HT1080 (cell line): Measurements from ENCODE around the gene HYDIN. TPM values are rescaled to one million over a fixed set of nuclear protein-coding genes. Genes with fewer than 3 reads are reported as not detected.
"Not testable (repeated sequence)": the region's sequence is repeated elsewhere in the genome, so short reads cannot be mapped to it uniquely, and the experiment has no call there.

Source experiments
- DNase-seq: peaks from one replicate; pipeline ENCODE4 v3.0.0-alpha.2; 2015; ENCODE audit warnings: low read depth
- total RNA-seq: library from RNA; depleted of rRNA; stranded (reverse); fragments of >200 nt; shearing (Covaris generic); gene quantifications from 2 replicates; pipeline ENCODE4 v1.2.3, GENCODE V29; 2014

Gene HYDIN
- total RNA-seq, 1 experiment from 2014 or later: 0.03 TPM

- DNase-seq: not testable (repeated sequence)
Observed at GRCh38 chr16:71143246-71143645, 87.3 kb downstream of the HYDIN start.

DNA sequence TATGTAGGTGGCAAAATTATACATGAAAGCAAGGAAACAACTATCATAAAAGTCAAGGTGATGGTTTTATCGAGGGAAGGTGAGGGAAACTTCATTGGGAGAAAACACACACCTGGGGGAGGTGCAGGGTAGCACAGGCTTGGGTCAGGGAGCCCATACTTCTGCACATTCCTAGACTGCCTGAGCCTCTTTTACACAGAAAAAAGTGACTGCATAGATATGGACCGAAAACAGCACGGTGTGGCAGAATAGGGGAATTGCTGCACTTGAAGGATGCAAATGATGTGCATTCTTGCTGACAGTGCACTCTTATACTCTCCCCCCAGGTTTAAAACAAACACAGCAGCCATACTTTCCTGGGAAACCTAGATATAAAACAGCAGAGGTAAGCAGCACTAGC lies 120.0 kb downstream of the HYDIN start:
- DNase-seq: not testable (repeated sequence)

DNA sequence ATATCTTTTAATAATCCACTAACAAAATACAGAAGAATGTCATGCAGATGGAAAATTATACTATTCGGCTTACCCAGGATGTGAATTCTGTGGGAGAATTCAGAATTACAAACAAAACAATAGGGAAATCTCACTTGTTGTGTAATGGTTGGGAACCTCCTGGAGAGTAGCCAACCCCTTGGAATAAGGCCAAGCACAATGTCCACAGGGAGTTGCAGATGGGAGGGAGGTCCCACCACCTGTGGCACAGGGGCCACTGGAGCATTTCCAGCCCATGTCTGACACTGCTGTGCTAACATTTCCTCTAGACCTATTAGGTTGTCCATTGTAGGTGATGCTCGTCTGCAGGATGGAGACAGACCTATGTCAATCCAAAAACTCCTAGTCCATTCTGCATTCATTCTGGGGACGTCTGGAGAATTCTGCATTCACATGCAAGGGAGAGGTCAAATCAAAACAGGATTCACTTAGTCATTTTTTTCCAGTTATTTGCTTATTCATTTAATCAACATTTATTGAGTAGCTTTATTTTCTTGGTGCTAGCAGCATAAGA lies 120.8 kb downstream of the HYDIN start:
- not testable (repeated sequence) for DNase-seq

DNA sequence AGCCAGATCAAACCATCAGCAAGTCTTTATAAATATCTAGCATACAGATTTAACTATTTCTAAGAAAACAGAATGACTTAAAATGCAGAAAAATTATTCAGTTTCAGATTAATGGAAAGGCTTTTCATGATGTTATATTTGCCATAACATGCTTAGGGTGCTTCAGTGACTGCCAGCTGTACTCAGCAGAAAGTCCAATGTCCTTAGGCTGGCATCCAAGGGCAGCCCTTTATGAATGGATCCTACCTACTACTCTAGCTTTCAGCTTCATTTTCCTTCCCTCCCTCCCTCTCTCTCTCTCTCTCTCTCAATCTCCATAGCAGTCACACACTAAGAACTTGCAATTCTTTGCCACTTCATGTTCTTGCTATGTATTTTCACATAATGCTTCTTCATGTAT lies 124.6 kb downstream of the HYDIN start:
- DNase-seq: not testable (repeated sequence)

- DNase-seq: not testable (repeated sequence)
Observed at GRCh38 chr16:71083573-71083972, 146.9 kb downstream of the HYDIN start.

GRCh38 chr16:71080777-71081176 lies 149.7 kb downstream of the HYDIN start:
- DNase-seq: not testable (repeated sequence)

- DNase-seq: not testable (repeated sequence)
Observed at GRCh38 chr16:71080262-71080661, 150.3 kb downstream of the HYDIN start.

- not testable (repeated sequence) for DNase-seq
Observed at GRCh38 chr16:71070651-71071050, 159.9 kb downstream of the HYDIN start.

- DNase-seq: not testable (repeated sequence)
Observed at GRCh38 chr16:71069842-71070241, 160.7 kb downstream of the HYDIN start.

DNA sequence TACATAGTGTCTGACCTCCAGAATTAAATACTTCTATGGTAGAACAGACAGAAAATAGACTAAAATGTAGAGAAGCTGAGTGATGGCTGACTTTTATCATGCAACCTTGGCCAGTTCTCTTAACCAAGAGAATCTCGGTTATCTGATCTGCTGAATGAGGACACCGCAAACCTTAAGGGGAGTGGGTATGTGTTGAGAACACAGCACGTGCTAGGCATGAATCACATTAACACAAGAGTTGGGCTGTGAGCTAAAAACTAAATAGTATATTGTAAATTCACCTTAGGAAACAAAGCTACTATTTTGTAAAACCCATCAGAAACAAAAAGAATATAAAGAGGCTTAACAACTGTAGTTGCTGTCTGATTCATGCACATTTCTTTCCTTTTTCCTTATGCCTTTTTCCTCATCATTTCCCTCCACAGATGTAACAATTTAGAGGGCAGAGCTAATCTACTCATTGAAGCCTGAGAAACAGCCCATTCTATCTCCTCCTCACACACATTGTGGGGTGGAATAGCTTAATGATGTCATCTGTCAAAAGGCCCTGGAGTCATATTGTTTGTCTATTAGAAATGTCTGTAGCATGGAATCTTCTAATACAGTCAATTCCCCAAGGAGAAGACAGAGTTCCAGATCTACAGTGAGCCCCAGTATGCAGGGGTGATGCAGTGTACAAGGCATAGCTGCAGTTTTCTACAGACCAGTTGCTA lies 176.5 kb downstream of the HYDIN start:
- DNase-seq: not testable (repeated sequence)

DNA sequence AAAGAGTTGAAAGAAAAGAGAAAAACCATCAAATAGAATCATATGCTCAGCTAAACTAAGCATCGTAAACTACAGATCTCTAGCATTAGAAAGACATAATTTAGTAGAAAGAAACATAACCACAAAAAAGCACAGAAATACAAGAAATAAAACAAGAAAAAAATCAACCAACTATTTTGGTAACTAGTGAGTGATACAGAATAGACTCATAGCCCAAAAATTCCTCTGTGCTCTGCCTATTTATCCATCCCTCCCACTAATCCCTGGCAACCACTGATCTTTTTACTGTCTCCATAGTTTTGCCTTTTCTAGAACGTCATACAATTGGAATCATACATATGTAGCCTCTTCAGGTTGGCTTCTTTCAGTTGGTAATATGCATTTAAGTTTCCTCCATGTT lies 180.2 kb downstream of the HYDIN start:
- not testable (repeated sequence) for DNase-seq

- DNase-seq: not testable (repeated sequence)
Observed at GRCh38 chr16:71039368-71040111, 191.0 kb downstream of the HYDIN start.

- not testable (repeated sequence) for DNase-seq
Observed at GRCh38 chr16:71038421-71038820, 192.1 kb downstream of the HYDIN start.

GRCh38 chr16:71037987-71038386 lies 192.5 kb downstream of the HYDIN start:
- DNase-seq: not testable (repeated sequence)

- DNase-seq: not testable (repeated sequence)
Observed at GRCh38 chr16:71028032-71028727, 202.3 kb downstream of the HYDIN start.

DNA sequence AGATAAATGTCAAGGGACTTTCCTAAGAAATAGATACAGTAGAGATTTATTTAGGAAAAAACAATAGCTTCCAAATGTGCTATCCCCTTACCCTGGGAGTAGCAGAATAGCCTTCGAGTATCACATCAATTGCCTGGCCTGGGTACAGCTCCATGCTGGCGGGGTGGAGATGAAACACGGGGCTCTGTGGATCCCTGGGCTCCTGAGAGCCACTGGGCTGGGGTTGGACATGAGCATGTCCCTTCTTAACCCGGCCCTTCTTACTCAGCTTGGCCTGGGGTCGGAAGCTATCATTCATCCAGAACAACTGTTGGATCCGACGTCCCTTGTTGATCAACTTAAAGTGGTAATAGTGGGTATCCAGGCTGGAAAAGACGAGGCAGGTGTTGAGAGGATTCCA lies 203.0 kb downstream of the HYDIN start:
- DNase-seq: not testable (repeated sequence)

GRCh38 chr16:71023851-71024439 lies 206.6 kb downstream of the HYDIN start:
- not testable (repeated sequence) for DNase-seq

- DNase-seq: not testable (repeated sequence)
Observed at GRCh38 chr16:71021961-71022537, 208.5 kb downstream of the HYDIN start.

GRCh38 chr16:71019067-71019682 lies 211.3 kb downstream of the HYDIN start:
- peak; percentile 2 for DNase-seq

DNA sequence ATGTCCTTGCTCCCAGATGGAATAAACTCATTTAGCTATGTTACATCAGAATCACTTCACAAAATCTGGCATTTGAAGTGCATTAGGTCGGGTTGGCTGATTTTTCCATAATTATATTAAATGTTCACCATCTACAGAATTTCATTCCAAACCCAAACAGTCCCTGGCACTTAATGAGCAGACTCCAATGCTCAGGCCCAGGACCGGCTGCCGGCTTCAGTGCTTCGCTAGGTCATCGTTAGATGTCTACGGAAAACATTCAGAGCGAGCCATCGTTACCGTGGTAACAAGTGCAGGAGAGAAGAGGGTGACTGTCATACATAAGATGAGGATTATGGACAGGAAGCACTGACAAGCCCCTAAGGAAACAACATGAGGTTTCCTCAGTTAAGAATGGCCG lies 215.1 kb downstream of the HYDIN start:
- DNase-seq: not testable (repeated sequence)
